OCI-LY1 (cell line): ENCODE data around the gene MAPRE3.
"Not testable (repeated sequence)": the region's sequence is repeated elsewhere in the genome, so short reads cannot be mapped to it uniquely, and the experiment has no call there.

Experiments
- H2AFZ ChIP-seq: fragments of 200-600 bp; sonication (generic), shearing (Covaris generic); 2 replicates; pipeline ENCODE4 v1.6.0; 2014; ENCODE audit warnings: antibody characterized with exemption, mild to moderate bottlenecking, low read length
- H3F3A ChIP-seq: fragments of 200-600 bp; sonication (generic), shearing (Covaris generic); 2 replicates; pipeline ENCODE4 v1.6.0; 2014; ENCODE audit warnings: mild to moderate bottlenecking, antibody characterized with exemption, low read length, moderate library complexity; ENCODE audit not compliant: insufficient read depth
- H3K27ac ChIP-seq: fragments of 200-600 bp; sonication (generic); 2 replicates; pipeline ENCODE4 v1.5.1; 2014; ENCODE audit warnings: low read length, mixed run types, mild to moderate bottlenecking, low read depth; ENCODE audit not compliant: poor library complexity, severe bottlenecking
- H3K27me3 ChIP-seq: fragments of 200-600 bp; sonication (generic); 2 replicates; pipeline ENCODE4 v1.6.0; 2014; ENCODE audit warnings: antibody characterized with exemption, mild to moderate bottlenecking, low read length, moderate library complexity; ENCODE audit not compliant: insufficient read depth
- H3K36me3 ChIP-seq: fragments of 200-600 bp; sonication (generic); 2 replicates; pipeline ENCODE4 v1.6.1; 2014; ENCODE audit warnings: mild to moderate bottlenecking, antibody characterized with exemption, low read length, moderate library complexity, mixed read lengths; ENCODE audit not compliant: insufficient read depth
- H3K4me1 ChIP-seq: fragments of 200-600 bp; sonication (generic); 2 replicates; pipeline ENCODE4 v1.5.1; 2014; ENCODE audit warnings: mild to moderate bottlenecking, low read length, moderate library complexity; ENCODE audit not compliant: insufficient read depth, severe bottlenecking
- H3K4me2 ChIP-seq: fragments of 200-600 bp; sonication (generic), shearing (Covaris generic); 2 replicates; pipeline ENCODE4 v1.6.1; 2014; ENCODE audit warnings: low read length
- H3K4me3 ChIP-seq: fragments of 200-600 bp; sonication (generic); 2 replicates; pipeline ENCODE4 v1.5.1; 2014; ENCODE audit warnings: low read length, low read depth, mild to moderate bottlenecking, mixed read lengths; ENCODE audit not compliant: poor library complexity, severe bottlenecking
- H3K79me2 ChIP-seq: fragments of 200-600 bp; shearing (Covaris generic); 2 replicates; pipeline ENCODE4 v1.6.1; 2016; ENCODE audit warnings: mixed run types, low read length, mixed read lengths; ENCODE audit not compliant: insufficient read depth
- H3K9ac ChIP-seq: fragments of 200-600 bp; sonication (generic), shearing (Covaris generic); 2 replicates; pipeline ENCODE4 v1.6.1; 2014; ENCODE audit warnings: mild to moderate bottlenecking, low read length, mixed read lengths
- H3K9me2 ChIP-seq: fragments of 200-600 bp; sonication (generic), shearing (Covaris generic); 2 replicates; pipeline ENCODE4 v1.6.1; 2014; ENCODE audit warnings: low read depth, mild to moderate bottlenecking, low read length, mixed read lengths
- H3K9me3 ChIP-seq: fragments of 200-600 bp; shearing (Covaris generic); 2 replicates; pipeline ENCODE4 v1.6.1; 2014; ENCODE audit warnings: low read length, mixed read lengths
- H4K20me1 ChIP-seq: fragments of 200-600 bp; sonication (generic), shearing (Covaris generic); 2 replicates; pipeline ENCODE4 v1.6.0; 2016; ENCODE audit warnings: mild to moderate bottlenecking, low read length; ENCODE audit not compliant: insufficient read depth
- CTCF ChIP-seq: fragments of 200-600 bp; sonication (generic), shearing (Covaris generic); IDR thresholded peaks from 2 replicates; pipeline ENCODE4 v1.5.1; 2017; ENCODE audit warnings: mild to moderate bottlenecking, antibody characterized with exemption, low read length, moderate library complexity, mixed read lengths
- EZH2 ChIP-seq: fragments of 200-600 bp; sonication (generic), shearing (Covaris generic); IDR thresholded peaks from 2 replicates; pipeline ENCODE4 v1.8.0; 2017; ENCODE audit warnings: borderline replicate concordance, mixed run types, mild to moderate bottlenecking, antibody characterized with exemption, low read length, moderate library complexity, mixed read lengths

Gene MAPRE3

GRCh38 chr2:26970244-26970927, at the start of gene MAPRE3:
TSS of gene MAPRE3 (plus strand) at chr2:26970637. CDS start at chr2:27022219, 51,582 bp downstream.
- Histone ChIP-seq H3K4me1 (peaks cover 9% of the 10 kb centered on the region), H4K20me1 (no peaks in the 10 kb centered on the region), H3K27me3 (peaks cover 4% of the 10 kb centered on the region), H3F3A (no peaks in the 10 kb centered on the region), H3K27ac (no peak within 1 kb of the TSS), H3K4me3 (peak within 1 kb of the TSS; percentile 62), H3K9me3 (no peaks in the 10 kb centered on the region), H3K36me3 (no peaks in the 10 kb centered on the region), H2AFZ (no peak within 1 kb of the TSS), H3K79me2 (no peaks in the 10 kb centered on the region), H3K4me2 (peak within 1 kb of the TSS; percentile 73), H3K9me2 (no peaks in the 10 kb centered on the region), H3K9ac (peak within 1 kb of the TSS; percentile 38; the same call in 1 of the 2 replicates)
- TF ChIP-seq EZH2 (no peak), CTCF (no peak)

GRCh38 chr2:26921323-26921722, 49.1 kb upstream of the MAPRE3 start:
- TF ChIP-seq CTCF (no peak), EZH2 (no peak)
- Histone ChIP-seq H3K27ac (no peak overlapping the region), H3K9ac (no peak overlapping the region), H3K9me3 (no peaks in the 10 kb centered on the region), H3K79me2 (no peaks in the 10 kb centered on the region), H3K36me3 (no peaks in the 10 kb centered on the region), H3K27me3 (peaks cover 4% of the 10 kb centered on the region; the same call in 1 of the 2 replicates), H3K4me2 (no peak overlapping the region), H3K9me2 (no peaks in the 10 kb centered on the region), H4K20me1 (no peaks in the 10 kb centered on the region), H3K4me1 (no peaks in the 10 kb centered on the region), H3K4me3 (no peak overlapping the region), H3F3A (no peaks in the 10 kb centered on the region), H2AFZ (no peak overlapping the region)

- Histone ChIP-seq H3K27ac (no peak overlapping the region), H3K9me2 (no peaks in the 10 kb centered on the region), H3F3A (no peaks in the 10 kb centered on the region), H3K79me2 (no peaks in the 10 kb centered on the region), H3K9me3 (no peaks in the 10 kb centered on the region), H2AFZ (no peak overlapping the region), H3K27me3 (peaks cover 4% of the 10 kb centered on the region; the same call in 1 of the 2 replicates), H3K4me1 (no peaks in the 10 kb centered on the region), H3K4me2 (no peak overlapping the region), H3K9ac (no peak overlapping the region), H3K36me3 (no peaks in the 10 kb centered on the region), H3K4me3 (no peak overlapping the region), H4K20me1 (no peaks in the 10 kb centered on the region)
- TF ChIP-seq EZH2 (no peak), CTCF (peak; percentile 65)
Measured at GRCh38 chr2:26922405-26923188, 47.8 kb upstream of the MAPRE3 start.

DNA sequence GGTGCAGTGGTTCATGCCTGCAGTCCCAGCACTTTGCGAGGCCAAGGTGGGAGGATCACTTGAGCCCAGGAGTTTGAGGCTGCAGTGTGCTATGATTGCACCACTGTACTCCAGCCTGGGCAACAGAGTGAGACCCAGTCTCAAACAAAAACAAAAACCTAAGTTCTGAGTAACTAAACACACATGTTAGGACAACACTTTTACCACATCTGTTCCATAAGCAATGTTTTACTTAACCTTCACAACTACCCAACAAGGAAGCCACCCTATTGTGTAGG, 47.3 kb upstream of the MAPRE3 start:
- not testable (repeated sequence) for H3K4me2 ChIP-seq, H3K4me3 ChIP-seq, H4K20me1 ChIP-seq, H3K4me1 ChIP-seq, H2AFZ ChIP-seq, H3K9me2 ChIP-seq, H3K9ac ChIP-seq, H3K36me3 ChIP-seq, H3K27ac ChIP-seq, H3K27me3 ChIP-seq, H3K79me2 ChIP-seq, H3K9me3 ChIP-seq, H3F3A ChIP-seq
